H9 (cell line): ENCODE results near the gene C1QL1. TPM values are rescaled to one million over a fixed set of nuclear protein-coding genes. Genes with fewer than 3 reads are reported as not detected.

Source experiments
- DNase-seq: peaks from one replicate; pipeline ENCODE4 v3.0.0-alpha.2; 2017
- H2AFZ ChIP-seq: one replicate; pipeline ENCODE4 v1.6.1; 2013; ENCODE audit warnings: mild to moderate bottlenecking, low read length, control low read depth, moderate library complexity
- H2AK5ac ChIP-seq: 2 replicates; pipeline ENCODE4 v1.6.1; 2013; ENCODE audit warnings: low read length, control low read depth, mixed read lengths; ENCODE audit not compliant: insufficient read length
- H2BK120ac ChIP-seq: one replicate; pipeline ENCODE4 v1.6.1; 2013; ENCODE audit warnings: low read depth, mild to moderate bottlenecking, low read length, control low read depth, inconsistent platforms; ENCODE audit not compliant: poor library complexity, severe bottlenecking
- H2BK12ac ChIP-seq: 2 replicates; pipeline ENCODE4 v1.6.1; 2013; ENCODE audit warnings: low read length, control low read depth, mixed read lengths, low read depth; ENCODE audit not compliant: insufficient read length
- H2BK15ac ChIP-seq: 2 replicates; pipeline ENCODE4 v1.6.1; 2013; ENCODE audit warnings: low read depth, low read length, control low read depth
- H2BK20ac ChIP-seq: one replicate; pipeline ENCODE4 v1.6.1; 2013; ENCODE audit warnings: low read depth, mild to moderate bottlenecking, low read length, control low read depth, inconsistent platforms; ENCODE audit not compliant: poor library complexity, severe bottlenecking
- H2BK5ac ChIP-seq: 2 replicates; pipeline ENCODE4 v1.6.1; 2013; ENCODE audit warnings: low read length, control low read depth, mixed read lengths; ENCODE audit not compliant: insufficient read length
- H3K14ac ChIP-seq: 2 replicates; pipeline ENCODE4 v1.6.1; 2013; ENCODE audit warnings: low read length, control low read depth; ENCODE audit not compliant: insufficient read depth
- H3K18ac ChIP-seq: 2 replicates; pipeline ENCODE4 v1.6.1; 2013; ENCODE audit warnings: low read depth, mild to moderate bottlenecking, mixed read lengths, low read length, control low read depth; ENCODE audit not compliant: insufficient read length
- H3K23ac ChIP-seq: 2 replicates; pipeline ENCODE4 v1.6.1; 2013; ENCODE audit warnings: low read length, control low read depth, mixed read lengths, low read depth; ENCODE audit not compliant: insufficient read length
- H3K23me2 ChIP-seq: 2 replicates; pipeline ENCODE4 v1.6.1; 2013; ENCODE audit warnings: low read depth, mild to moderate bottlenecking, mixed read lengths, low read length, control low read depth; ENCODE audit not compliant: insufficient read length, poor library complexity, severe bottlenecking
- H3K27ac ChIP-seq: 2 replicates; pipeline ENCODE4 v1.5.1; 2013; ENCODE audit warnings: low read length, control low read depth, mixed read lengths, low read depth; ENCODE audit not compliant: insufficient read length
- H3K27me3 ChIP-seq: 2 replicates; pipeline ENCODE4 v1.6.1; 2013; ENCODE audit warnings: low read length, control low read depth, inconsistent platforms; ENCODE audit not compliant: insufficient read depth
- H3K4ac ChIP-seq: 2 replicates; pipeline ENCODE4 v1.6.1; 2013; ENCODE audit warnings: low read depth, mild to moderate bottlenecking, control low read depth, inconsistent platforms, low read length, moderate library complexity
- H3K4me1 ChIP-seq: 2 replicates; pipeline ENCODE4 v1.6.1; 2013; ENCODE audit warnings: low read length, control low read depth, inconsistent platforms; ENCODE audit not compliant: insufficient read depth
- H3K4me2 ChIP-seq: 2 replicates; pipeline ENCODE4 v1.6.1; 2013; ENCODE audit warnings: low read length, control low read depth, mixed read lengths; ENCODE audit not compliant: insufficient read length, insufficient read depth
- H3K56ac ChIP-seq: 2 replicates; pipeline ENCODE4 v1.6.1; 2013; ENCODE audit warnings: low read depth, mild to moderate bottlenecking, mixed read lengths, low read length, control low read depth; ENCODE audit not compliant: insufficient read length
- H3K79me1 ChIP-seq: 2 replicates; pipeline ENCODE4 v1.6.1; 2013; ENCODE audit warnings: low read depth, mild to moderate bottlenecking, moderate library complexity, low read length, control low read depth, inconsistent platforms; ENCODE audit not compliant: insufficient read depth, poor library complexity, severe bottlenecking
- H3K79me2 ChIP-seq: 2 replicates; pipeline ENCODE4 v1.6.1; 2013; ENCODE audit warnings: low read length, control low read depth, inconsistent platforms; ENCODE audit not compliant: insufficient read depth
- H3K9ac ChIP-seq: 2 replicates; pipeline ENCODE4 v1.6.1; 2013; ENCODE audit warnings: low read length, control low read depth, mixed read lengths; ENCODE audit not compliant: insufficient read length; ENCODE audit errors: extremely low read depth
- H3K9me3 ChIP-seq: one replicate; pipeline ENCODE4 v1.6.1; 2013; ENCODE audit warnings: low read depth, low read length, inconsistent platforms; ENCODE audit not compliant: control insufficient read depth
- H3T11ph ChIP-seq: one replicate; pipeline ENCODE4 v1.6.1; 2013; ENCODE audit warnings: mild to moderate bottlenecking, low read length, control low read depth, inconsistent platforms
- H4K20me1 ChIP-seq: one replicate; pipeline ENCODE4 v1.6.1; 2013; ENCODE audit not compliant: control insufficient read depth, insufficient read length, insufficient read depth
- H4K5ac ChIP-seq: 2 replicates; pipeline ENCODE4 v1.6.1; 2013; ENCODE audit warnings: low read depth, mild to moderate bottlenecking, mixed read lengths, low read length, control low read depth; ENCODE audit not compliant: insufficient read length
- H4K8ac ChIP-seq: replicated peaks from 2 replicates; pipeline ENCODE4 v1.6.1; 2013; ENCODE audit warnings: low read length, control low read depth, mixed read lengths, low read depth; ENCODE audit not compliant: insufficient read length
- H4K91ac ChIP-seq: 2 replicates; pipeline ENCODE4 v1.6.1; 2013; ENCODE audit warnings: low read depth, mild to moderate bottlenecking, moderate library complexity, mixed read lengths, low read length, control low read depth; ENCODE audit not compliant: insufficient read length
- H3K27ac Mint-ChIP-seq, 3 experiments: 2 replicates in 2 of 3; 3 replicates in 1 of 3; pipeline ENCODE4 v1.8.0; 2020 to 2021; ENCODE audit warnings: mixed read lengths in 3 of 3, mild to moderate bottlenecking in 1 of 3, moderate library complexity in 1 of 3
- H3K27me3 Mint-ChIP-seq: 2 replicates; pipeline ENCODE4 v1.8.0; 2021; ENCODE audit warnings: low read depth, mild to moderate bottlenecking, moderate library complexity, mixed read lengths
- H3K36me3 Mint-ChIP-seq, 3 experiments: 2 replicates in 2 of 3; 3 replicates in 1 of 3; pipeline ENCODE4 v1.8.0; 2020 to 2021; ENCODE audit warnings: low read depth in 3 of 3, mixed read lengths in 3 of 3; ENCODE audit not compliant: insufficient read depth in 1 of 3
- H3K4me1 Mint-ChIP-seq, 2 experiments: 2 replicates each; pipeline ENCODE4 v1.8.0; 2020; ENCODE audit warnings: mixed read lengths in 2 of 2
- H3K4me3 Mint-ChIP-seq, 2 experiments: 2 replicates in 1 of 2; 3 replicates in 1 of 2; pipeline ENCODE4 v1.8.0; 2020 to 2021; ENCODE audit warnings: mild to moderate bottlenecking in 2 of 2, mixed read lengths in 2 of 2, moderate library complexity in 1 of 2
- H3K9me3 Mint-ChIP-seq, 2 experiments: 2 replicates in 1 of 2; 3 replicates in 1 of 2; pipeline ENCODE4 v1.8.0; 2020; ENCODE audit warnings: mild to moderate bottlenecking in 2 of 2, mixed read lengths in 2 of 2, moderate library complexity in 1 of 2
- CTCF ChIP-seq: fragments of 200-600 bp; sonication (generic); conservative IDR thresholded peaks from 3 replicates; pipeline ENCODE4 v1.8.0; 2021; ENCODE audit warnings: antibody characterized with exemption, mild to moderate bottlenecking
- WGBS: extraction: QIAGEN DNeasy Blood & Tissue Kit; methylation state at CpG from one replicate; pipeline ENCODE4 v1.1.7; 2013; ENCODE audit warnings: missing lambda C conversion rate, low lambda C conversion rate, mixed read lengths; ENCODE audit not compliant: insufficient read length; ENCODE audit errors: extremely low coverage; 5-methylcytosine and 5-hydroxymethylcytosine counted together
- total RNA-seq: library from RNA; stranded (reverse); gene quantifications from 2 replicates; pipeline ENCODE4 v1.2.1, GENCODE V29; 2021

The C1QL1 gene
- total RNA-seq, 1 experiment from 2014 or later, result 6.0 TPM

GRCh38 chr17:44924107-44924544 lies 44.0 kb downstream of the C1QL1 start:
- no peak overlapping the region for H4K5ac ChIP-seq
- H3K9me3 ChIP-seq, result no peaks in the 10 kb centered on the region
- no peak overlapping the region for H3K23ac ChIP-seq
- H2BK15ac ChIP-seq, result no peak overlapping the region
- H3K18ac ChIP-seq, result no peak overlapping the region
- no peak overlapping the region for H4K91ac ChIP-seq
- no peak overlapping the region for H2BK120ac ChIP-seq
- H3T11ph ChIP-seq, result no peak overlapping the region
- H2AFZ ChIP-seq, result no peak overlapping the region
- no peaks in the 10 kb centered on the region for H4K20me1 ChIP-seq
- no peak overlapping the region for H3K56ac ChIP-seq
- Mint-ChIP-seq H3K4me3 (no peak overlapping the region), H3K9me3 (no peaks in the 10 kb centered on the region), H3K27ac (peak overlapping the region in 1 of 3 experiments; percentile 90; a peak in 3 of 7 replicates), H3K4me1 (peaks cover 17 to 32% of the 10 kb centered on the region in 2 experiments), H3K36me3 (peaks cover 25 to 41% (median 36%) of the 10 kb centered on the region in 3 experiments), H3K27me3 (peaks cover 15% of the 10 kb centered on the region)
- H3K27ac ChIP-seq, result no peak overlapping the region
- no peak overlapping the region for H2BK12ac ChIP-seq
- no peak overlapping the region for H3K4me2 ChIP-seq
- peaks cover 7% of the 10 kb centered on the region; the same call in 1 of the 2 replicates for H3K4me1 ChIP-seq
- DNase-seq, result no peak
- no peak overlapping the region for H4K8ac ChIP-seq
- H3K79me2 ChIP-seq, result no peaks in the 10 kb centered on the region
- no peak overlapping the region for H3K14ac ChIP-seq
- H2AK5ac ChIP-seq, result no peak overlapping the region
- WGBS, result no CpG with 5 or more reads among the region's 9 CpGs
- no peaks in the 10 kb centered on the region for H3K79me1 ChIP-seq
- no peak overlapping the region for H3K4ac ChIP-seq
- H3K9ac ChIP-seq, result no peak overlapping the region
- no peak for TF ChIP-seq CTCF
- no peaks in the 10 kb centered on the region for H3K23me2 ChIP-seq
- H3K27me3 ChIP-seq, result no peaks in the 10 kb centered on the region
- H2BK5ac ChIP-seq, result no peak overlapping the region
- H2BK20ac ChIP-seq, result no peak overlapping the region
